ENCODE data around the gene AJM1. TPM values are rescaled to one million over a fixed set of nuclear protein-coding genes. Genes with fewer than 3 reads are reported as not detected.

AJM1 gene
- total RNA-seq, 1 experiment from 2014 or later, result 7.2 TPM

GRCh38 chr9:136885950-136886578 lies 43.8 kb downstream of the AJM1 start, which contains the start of gene TRAF2:
Gene TRAF2 (plus strand): TSS chr9:136886516. CDS start chr9:136898741, 12,225 bp downstream.
- TF ChIP-seq CTCF (IDR thresholded peaks at IDR 0.05) (no peak), POLR2AphosphoS5 (IDR thresholded peaks at IDR 0.05; ENCODE audit: low read depth, low read length) (peak; percentile 83; the same call in 1 of the 2 replicates), REST (IDR thresholded peaks at IDR 0.05; ENCODE audit: insufficient read depth in 1 of 2, low read depth in 2 of 2, low read length in 1 of 2) (no peak), SIN3A (IDR thresholded peaks at IDR 0.05; ENCODE audit: borderline replicate concordance, insufficient read depth, low read depth, low read length) (peak; percentile 24; the same call in 1 of the 2 replicates), TCF7L2 (IDR thresholded peaks at IDR 0.05; ENCODE audit: low read depth, low read length) (peak; percentile 52; the same call in 1 of the 2 replicates)
- no peaks in the 10 kb centered on the region for H3K27me3 ChIP-seq (ENCODE audit: control insufficient read depth, insufficient read depth, low read length)
- intact Hi-C loops (cut with micrococcal nuclease; ENCODE audit: unreplicated experiment) (no loop called here), in situ Hi-C loops (cut with HindIII; ENCODE audit: low pct_unique_long_range_greater_than_20kb, low sequenced_read_pairs) (no loop called here)
- H3K27ac ChIP-seq (ENCODE audit: low read length), result peak within 1 kb of the TSS; percentile 86
- POLR2A ChIA-PET, result interaction anchor here (0.6 kb wide), 1 partner anchor 20 kb away, joined by 4 read pairs; the partner anchor contains the start of gene EDF1
- BruUV-seq (replicated peaks), result no TSS peak
- CTCF ChIA-PET, result no interaction called here
- ATAC-seq (peak; percentile 89), DNase-seq (ENCODE audit: low read depth, low spot score) (peak; percentile 93)
- no peaks in the 10 kb centered on the region; the same call in 1 of the 2 replicates for H3K36me3 ChIP-seq (ENCODE audit: control insufficient read depth, insufficient read depth, low read length)
- peaks cover 29% of the 10 kb centered on the region for H3K4me1 ChIP-seq (ENCODE audit: control insufficient read depth, insufficient read depth, low read length)
- peak within 1 kb of the TSS; percentile 73 to 80 for H3K4me3 ChIP-seq (ENCODE audit: low read depth in 2 of 2, low read length in 2 of 2)
- no peaks in the 10 kb centered on the region for H3K9me3 ChIP-seq (ENCODE audit: control insufficient read depth, insufficient read depth, low read depth, low read length)

- no peaks in the 10 kb centered on the region for H3K9me3 ChIP-seq (ENCODE audit: control insufficient read depth, insufficient read depth, low read depth, low read length)
- ChIA-PET POLR2A (interaction anchor here (0.7 kb wide), 1 partner anchor 59 kb away, joined by 3 read pairs; no protein-coding TSS in a partner anchor), CTCF (no interaction called here)
- no peaks in the 10 kb centered on the region for H3K27me3 ChIP-seq (ENCODE audit: control insufficient read depth, insufficient read depth, low read length)
- no TSS peak for BruUV-seq (replicated peaks)
- H3K27ac ChIP-seq (ENCODE audit: low read length), result peak overlapping the region; percentile 86
- peaks cover 23% of the 10 kb centered on the region for H3K4me1 ChIP-seq (ENCODE audit: control insufficient read depth, insufficient read depth, low read length)
- DNase-seq (ENCODE audit: low read depth, low spot score) (no peak), ATAC-seq (no peak; the same call in 1 of the 2 replicates)
- H3K36me3 ChIP-seq (ENCODE audit: control insufficient read depth, insufficient read depth, low read length), result no peaks in the 10 kb centered on the region; the same call in 1 of the 2 replicates
- in situ Hi-C loops (cut with HindIII; ENCODE audit: low pct_unique_long_range_greater_than_20kb, low sequenced_read_pairs) (no loop called here), intact Hi-C loops (cut with micrococcal nuclease; ENCODE audit: unreplicated experiment) (no loop called here)
- TF ChIP-seq SIN3A (IDR thresholded peaks at IDR 0.05; ENCODE audit: borderline replicate concordance, insufficient read depth, low read depth, low read length), result 0 out of 2 replicates have a peak, but pooled peaks have one; percentile 26
- TF ChIP-seq TCF7L2 (IDR thresholded peaks at IDR 0.05; ENCODE audit: low read depth, low read length), result no peak
- peak overlapping the region; percentile 73 to 80 for H3K4me3 ChIP-seq (ENCODE audit: low read depth in 2 of 2, low read length in 2 of 2)
Measured at GRCh38 chr9:136886610-136887597, 44.6 kb downstream of the AJM1 start.

Measured in Panc1 (cell line).